Right lobe of liver (tissue), 6 donors: ENCODE measurements around the gene NSF. TPM values are rescaled to one million over a fixed set of nuclear protein-coding genes. Genes with fewer than 3 reads are reported as not detected.
"Not testable (repeated sequence)": the region's sequence is repeated elsewhere in the genome, so short reads cannot be mapped to it uniquely, and the experiment has no call there.

Experiments
- ATAC-seq, 4 donors: fragments of 200-7000 bp; cut with Tn5 transposase; one replicate each; pipeline ENCODE4 v1.9.1; 2020; ENCODE audit warnings: mild to moderate bottlenecking in 4 of 4, moderate library complexity in 4 of 4
- DNase-seq, 3 donors: peaks; one replicate each; pipeline ENCODE4 v3.0.0-alpha.2; 2020
- H3K27ac ChIP-seq, 3 donors: fragments of 200-600 bp; one replicate each; pipeline ENCODE4 v1.8.0; 2022
- H3K27me3 ChIP-seq, 2 donors: fragments of 200-600 bp; one replicate each; pipeline ENCODE4 v1.8.0; 2022
- H3K36me3 ChIP-seq, 4 donors: fragments of 200-600 bp; sonication (generic) in 1 of 4; one replicate each; pipeline versions ENCODE4 v1.5.1 to v1.8.0; 2017 to 2022; ENCODE audit warnings: control low read depth in 1 of 4
- H3K4me1 ChIP-seq, 4 donors: fragments of 200-600 bp; sonication (generic) in 1 of 4; one replicate each; pipeline versions ENCODE4 v1.5.1 to v1.8.0; 2017 to 2022; ENCODE audit warnings: control low read depth in 1 of 4
- H3K4me3 ChIP-seq, 3 donors: fragments of 200-600 bp; one replicate each; pipeline ENCODE4 v1.8.0; 2022
- H3K9me3 ChIP-seq, 4 donors: fragments of 200-600 bp; sonication (generic) in 1 of 4; one replicate each; pipeline versions ENCODE4 v1.5.1 to v1.8.0; 2017 to 2022; ENCODE audit warnings: control low read depth in 1 of 4
- WGBS: methylation state at CpG from one replicate; pipeline ENCODE4 v1.1.6; 2018; ENCODE audit warnings: low coverage, low lambda C conversion rate; ENCODE audit not compliant: insufficient coverage; ENCODE audit errors: missing lambda C conversion rate; 5-methylcytosine and 5-hydroxymethylcytosine counted together
- intact Hi-C, 2 donors: fragments of 100-400 bp; cut with DNase I; formaldehyde crosslinking; loops; one replicate each; pipeline versions ENCODE4 v1.11.2 to v1.14.1; 2022
- total RNA-seq, 6 experiments: library from RNA; depleted of rRNA in 2 of 6; stranded (reverse); fragments of >200 nt in 2 of 6; fragmentation: NEBNext Ultra II Directional in 3 of 6; extraction: Animal tissue kit (Norgen Biotek cat#: 25700) in 3 of 6; gene quantifications; one replicate each; pipeline versions ENCODE4 v1.1.0 to v1.2.4, GENCODE V29; 2016 to 2023
- donor health status: DM: no; HTN: yes; CAD: no.
- donor health status: DM: no; HTN: no; CAD: no.
- donor health status: DM: no; HTN: no; CAD: no.
- donor health status: DM: no; HTN: yes; CAD: no.
- donor health status: DM: no; HTN: yes; CAD: no.

NSF gene
- total RNA-seq, 6 experiments from 2014 or later, result 16.3 to 27.7 (median 20.8) TPM

- H3K27ac ChIP-seq, H3K4me3 ChIP-seq, H3K9me3 ChIP-seq, H3K4me1 ChIP-seq, DNase-seq, intact Hi-C loops, H3K27me3 ChIP-seq, H3K36me3 ChIP-seq: not testable (repeated sequence)
- WGBS, result 22% methylated on average over 3 of the region's 3 CpGs
- ATAC-seq, result peak; percentile 46 to 81 (median 60)
These were observed 8.0 kb downstream of the NSF start for GRCh38 chr17:46598344-46598931.

GRCh38 chr17:46600767-46601166, 10.3 kb downstream of the NSF start:
- H3K36me3 ChIP-seq, H3K27me3 ChIP-seq, ATAC-seq, intact Hi-C loops, H3K27ac ChIP-seq, DNase-seq, H3K4me3 ChIP-seq, H3K9me3 ChIP-seq, H3K4me1 ChIP-seq: not testable (repeated sequence)
- WGBS, result no CpG with 5 or more reads among the region's 3 CpGs

GRCh38 chr17:46603125-46603524, 12.7 kb downstream of the NSF start:
- H3K4me1 ChIP-seq, H3K36me3 ChIP-seq, intact Hi-C loops, DNase-seq, ATAC-seq, H3K9me3 ChIP-seq, H3K4me3 ChIP-seq, H3K27me3 ChIP-seq, H3K27ac ChIP-seq: not testable (repeated sequence)

GRCh38 chr17:46611304-46611703, 20.8 kb downstream of the NSF start:
- H3K9me3 ChIP-seq, H3K27ac ChIP-seq, H3K4me1 ChIP-seq, intact Hi-C loops, H3K36me3 ChIP-seq, ATAC-seq, DNase-seq, H3K4me3 ChIP-seq, H3K27me3 ChIP-seq: not testable (repeated sequence)
- no CpG with 5 or more reads among the region's 2 CpGs for WGBS

GRCh38 chr17:46613876-46614275, 23.4 kb downstream of the NSF start:
- H3K4me1 ChIP-seq, intact Hi-C loops, H3K4me3 ChIP-seq, H3K27ac ChIP-seq, DNase-seq, H3K9me3 ChIP-seq, ATAC-seq, H3K27me3 ChIP-seq, H3K36me3 ChIP-seq: not testable (repeated sequence)
- WGBS, result no CpG with 5 or more reads among the region's 1 CpG

- H3K36me3 ChIP-seq, H3K27me3 ChIP-seq, DNase-seq, H3K9me3 ChIP-seq, ATAC-seq, H3K27ac ChIP-seq, H3K4me3 ChIP-seq, H3K4me1 ChIP-seq, intact Hi-C loops: not testable (repeated sequence)
- no CpG with 5 or more reads among the region's 3 CpGs for whole genome bisulfite sequencing
These were observed 26.7 kb downstream of the NSF start for GRCh38 chr17:46617121-46617520.

- intact Hi-C loops, H3K27ac ChIP-seq, DNase-seq, H3K4me1 ChIP-seq, H3K27me3 ChIP-seq, H3K4me3 ChIP-seq, ATAC-seq, H3K36me3 ChIP-seq, H3K9me3 ChIP-seq: not testable (repeated sequence)
- no CpG with 5 or more reads among the region's 1 CpG for WGBS
These were observed 28.5 kb downstream of the NSF start for GRCh38 chr17:46618975-46619374.

- H3K27me3 ChIP-seq, H3K36me3 ChIP-seq, H3K4me3 ChIP-seq, H3K9me3 ChIP-seq, H3K4me1 ChIP-seq, H3K27ac ChIP-seq, intact Hi-C loops, DNase-seq, ATAC-seq: not testable (repeated sequence)
- WGBS, result no CpG with 5 or more reads among the region's 2 CpGs
These were observed 33.3 kb downstream of the NSF start for GRCh38 chr17:46623790-46624189.

GRCh38 chr17:46624726-46625125, 34.3 kb downstream of the NSF start:
- WGBS, result no CpG with 5 or more reads among the region's 5 CpGs
- H3K4me3 ChIP-seq, H3K4me1 ChIP-seq, H3K36me3 ChIP-seq, H3K27ac ChIP-seq, H3K9me3 ChIP-seq, ATAC-seq, DNase-seq, intact Hi-C loops, H3K27me3 ChIP-seq: not testable (repeated sequence)

- H3K36me3 ChIP-seq, intact Hi-C loops, H3K9me3 ChIP-seq, ATAC-seq, H3K4me3 ChIP-seq, DNase-seq, H3K4me1 ChIP-seq, H3K27ac ChIP-seq, H3K27me3 ChIP-seq: not testable (repeated sequence)
- WGBS, result no CpG with 5 or more reads among the region's 2 CpGs
These were observed 37.0 kb downstream of the NSF start for GRCh38 chr17:46627452-46627851.

- WGBS, result no CpG with 5 or more reads among the region's 5 CpGs
- H3K4me1 ChIP-seq, H3K4me3 ChIP-seq, DNase-seq, H3K9me3 ChIP-seq, H3K27ac ChIP-seq, intact Hi-C loops, H3K36me3 ChIP-seq, H3K27me3 ChIP-seq: not testable (repeated sequence)
- peak in 1 of 4 donors; percentile 50 for ATAC-seq
These were observed 38.4 kb downstream of the NSF start for GRCh38 chr17:46628753-46629436.

- intact Hi-C loops, H3K27me3 ChIP-seq, H3K36me3 ChIP-seq, H3K4me1 ChIP-seq, H3K9me3 ChIP-seq, H3K4me3 ChIP-seq, H3K27ac ChIP-seq, DNase-seq: not testable (repeated sequence)
- no CpG with 5 or more reads among the region's 3 CpGs for WGBS
- ATAC-seq, result peak in 1 of 4 donors; percentile 59
These were observed 41.7 kb downstream of the NSF start for GRCh38 chr17:46632146-46632545.
